HG02943 (cell line): ENCODE data around the gene CPNE4.

Source experiments
- ATAC-seq: cut with Tn5 transposase; IDR thresholded peaks from one replicate; pipeline ENCODE4 v1.9.1; 2021; ENCODE audit warnings: mild to moderate bottlenecking, low read depth, moderate library complexity; ENCODE audit not compliant: unreplicated experiment

Gene CPNE4

GRCh38 chr3:131549340-131549739 is 485.5 kb downstream of the CPNE4 start:
- no peak for ATAC-seq

DNA sequence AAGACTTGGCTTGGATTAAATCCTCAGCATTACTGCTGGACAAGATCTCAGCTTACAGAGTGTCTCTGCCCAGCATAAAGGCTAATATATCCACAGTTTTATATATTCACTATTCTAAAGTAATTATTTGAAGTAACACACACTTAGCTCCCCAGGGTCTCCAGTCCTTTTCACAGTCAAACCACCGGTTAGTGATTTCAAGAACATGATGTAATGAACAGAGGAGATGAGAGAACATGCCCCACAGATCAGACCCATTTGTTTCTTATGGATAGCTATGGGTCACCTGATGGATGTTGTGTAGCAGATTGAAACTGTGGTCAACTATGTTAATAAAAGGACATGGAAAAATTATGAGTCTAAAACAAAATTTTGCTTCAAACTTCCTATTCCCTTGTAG is 487.2 kb downstream of the CPNE4 start:
- no peak for ATAC-seq

DNA sequence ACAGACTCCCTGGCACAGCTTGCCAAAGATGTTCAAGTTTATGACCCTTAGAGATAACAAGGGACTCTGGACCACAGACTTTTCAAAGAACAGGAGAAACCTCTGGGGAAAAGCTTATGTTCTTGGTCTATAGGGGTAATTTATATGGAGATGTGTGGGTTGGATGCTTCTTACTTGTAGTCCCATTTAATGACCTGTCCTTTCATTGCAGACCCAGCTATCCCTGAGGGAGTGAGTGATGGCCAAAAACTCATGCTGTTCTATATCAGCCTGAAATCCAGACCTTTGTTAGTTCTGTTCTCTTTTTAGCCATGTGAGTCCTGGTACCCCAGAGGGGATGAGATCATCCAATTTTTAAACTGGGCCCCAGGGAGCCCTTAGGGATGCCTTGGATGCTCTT is 488.4 kb downstream of the CPNE4 start:
- no peak for ATAC-seq

GRCh38 chr3:131544557-131544956 is 490.3 kb downstream of the CPNE4 start:
- no peak for ATAC-seq

GRCh38 chr3:131543714-131544113 is 491.1 kb downstream of the CPNE4 start:
- no peak for ATAC-seq

DNA sequence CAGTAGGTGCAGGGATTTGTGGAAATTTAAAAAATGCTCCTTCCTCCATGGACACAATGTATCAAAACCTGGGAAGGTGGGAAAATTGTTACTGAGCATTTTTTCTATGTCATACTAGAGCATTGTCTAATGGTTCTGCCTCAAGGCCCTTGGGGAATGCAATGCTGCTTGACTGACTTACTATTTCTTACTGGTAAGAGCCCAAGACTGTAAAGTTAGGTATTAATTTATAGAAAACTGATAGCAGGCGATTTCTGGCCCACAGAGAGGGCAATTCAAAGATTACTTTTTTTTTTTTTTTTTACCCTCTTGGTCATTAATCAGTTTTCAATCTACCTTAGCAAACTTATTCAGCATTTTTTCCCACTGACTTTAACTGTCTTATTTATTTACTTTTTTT is 493.5 kb downstream of the CPNE4 start:
- no peak for ATAC-seq

- no peak for ATAC-seq
These were observed 494.0 kb downstream of the CPNE4 start for GRCh38 chr3:131540821-131541220.

DNA sequence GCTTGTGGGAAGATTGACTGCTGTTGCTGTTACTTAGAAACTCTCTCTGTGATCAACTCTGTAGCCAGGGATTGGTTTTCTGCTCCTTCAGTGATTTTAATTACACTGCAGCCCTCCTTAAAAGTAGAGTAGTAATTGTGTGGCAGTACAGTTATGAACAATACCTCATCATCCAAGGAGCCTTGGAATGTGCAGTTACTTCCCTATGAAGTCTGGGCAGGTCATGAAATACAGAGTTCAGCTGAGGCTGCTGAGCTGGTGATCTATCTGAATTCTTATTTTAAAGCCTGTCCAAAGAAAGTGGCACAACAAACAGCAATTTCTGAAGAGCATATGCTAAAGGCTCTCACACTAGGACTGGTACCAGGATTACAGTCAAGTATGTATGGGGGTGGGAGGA is 494.7 kb downstream of the CPNE4 start:
- ATAC-seq, result no peak

DNA sequence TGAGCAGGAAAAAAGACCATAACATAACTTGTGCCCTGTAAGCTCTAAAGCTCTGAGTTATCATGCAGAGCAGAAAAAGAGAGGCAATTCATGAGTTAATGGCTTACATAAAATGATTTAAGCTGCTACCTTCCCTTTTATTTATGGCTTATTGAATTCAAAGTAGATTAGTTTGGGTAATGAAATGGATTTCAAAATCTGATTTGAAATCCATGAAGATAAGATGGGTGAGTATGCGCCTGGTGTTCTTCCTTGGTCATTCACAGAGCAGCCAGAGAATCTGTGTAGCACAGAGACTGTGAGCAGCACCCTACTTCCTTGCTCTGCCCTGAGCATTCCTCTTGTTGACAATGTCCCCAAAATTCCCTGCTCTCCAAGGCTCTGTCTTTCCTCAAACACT is 495.8 kb downstream of the CPNE4 start:
- ATAC-seq, result no peak

- no peak for ATAC-seq
These were observed 497.3 kb downstream of the CPNE4 start for GRCh38 chr3:131537531-131537930.

- no peak for ATAC-seq
These were observed 499.2 kb downstream of the CPNE4 start for GRCh38 chr3:131535596-131535995.

- ATAC-seq, result no peak
These were observed 499.7 kb downstream of the CPNE4 start for GRCh38 chr3:131535131-131535530.

GRCh38 chr3:131532645-131533044 is 502.2 kb downstream of the CPNE4 start:
- no peak for ATAC-seq

DNA sequence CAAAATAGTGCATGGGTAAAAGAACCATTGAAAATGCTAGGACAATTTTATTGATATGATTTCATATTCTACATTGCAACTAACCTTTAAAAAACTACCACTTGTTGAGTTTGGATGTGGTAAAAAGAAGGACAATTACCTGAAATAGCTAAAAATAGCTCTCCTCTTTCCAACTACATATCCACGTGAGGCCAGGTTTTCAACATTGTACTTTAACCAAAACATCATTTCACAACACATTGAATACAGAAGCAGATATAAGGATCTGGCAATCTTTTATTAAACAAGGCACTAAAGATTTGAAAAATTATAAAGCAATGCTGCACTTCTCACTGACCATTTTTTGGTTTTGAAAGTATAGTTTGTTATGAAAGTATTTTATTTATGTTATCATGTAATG is 504.0 kb downstream of the CPNE4 start:
- ATAC-seq, result no peak

GRCh38 chr3:131530388-131530787 is 504.4 kb downstream of the CPNE4 start:
- ATAC-seq, result no peak

- ATAC-seq, result no peak
These were observed 507.9 kb downstream of the CPNE4 start for GRCh38 chr3:131526801-131527347.

DNA sequence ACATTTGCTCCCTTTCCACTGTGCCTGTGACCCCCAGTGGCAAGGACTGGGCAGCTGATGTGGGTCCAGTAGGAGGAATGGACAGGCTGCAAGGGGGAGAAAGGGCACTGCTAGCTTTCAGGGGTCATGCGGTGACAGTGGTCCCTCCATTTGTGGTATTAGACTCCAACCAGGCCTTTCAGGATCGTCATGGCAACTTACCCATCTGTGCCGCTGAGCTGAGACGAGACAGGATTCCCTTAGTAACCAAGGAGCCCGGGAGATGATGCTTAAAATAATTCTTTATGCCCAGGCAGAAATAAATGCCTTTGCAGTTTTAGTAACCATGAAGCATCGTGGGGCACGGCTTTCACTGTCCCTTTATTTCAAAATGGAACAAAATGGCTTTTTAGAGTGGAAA is 516.1 kb downstream of the CPNE4 start:
- no peak for ATAC-seq

GRCh38 chr3:131505421-131505820 is 529.4 kb downstream of the CPNE4 start:
- no peak for ATAC-seq

DNA sequence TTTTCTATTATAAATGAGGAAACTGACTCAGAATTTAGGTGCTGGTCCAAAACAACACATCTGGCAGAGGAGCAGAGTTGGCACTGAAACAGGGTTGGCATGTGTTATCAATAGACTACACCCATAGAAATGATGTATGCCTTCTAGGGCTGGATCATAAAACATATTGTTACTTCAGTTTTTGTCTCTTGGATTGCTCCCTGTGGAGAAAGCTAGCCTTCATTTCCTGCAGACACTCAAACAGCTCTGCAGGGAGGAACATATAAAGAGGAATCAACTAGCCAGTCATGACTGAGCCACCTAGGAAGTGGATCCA is 531.5 kb downstream of the CPNE4 start:
- no peak for ATAC-seq

DNA sequence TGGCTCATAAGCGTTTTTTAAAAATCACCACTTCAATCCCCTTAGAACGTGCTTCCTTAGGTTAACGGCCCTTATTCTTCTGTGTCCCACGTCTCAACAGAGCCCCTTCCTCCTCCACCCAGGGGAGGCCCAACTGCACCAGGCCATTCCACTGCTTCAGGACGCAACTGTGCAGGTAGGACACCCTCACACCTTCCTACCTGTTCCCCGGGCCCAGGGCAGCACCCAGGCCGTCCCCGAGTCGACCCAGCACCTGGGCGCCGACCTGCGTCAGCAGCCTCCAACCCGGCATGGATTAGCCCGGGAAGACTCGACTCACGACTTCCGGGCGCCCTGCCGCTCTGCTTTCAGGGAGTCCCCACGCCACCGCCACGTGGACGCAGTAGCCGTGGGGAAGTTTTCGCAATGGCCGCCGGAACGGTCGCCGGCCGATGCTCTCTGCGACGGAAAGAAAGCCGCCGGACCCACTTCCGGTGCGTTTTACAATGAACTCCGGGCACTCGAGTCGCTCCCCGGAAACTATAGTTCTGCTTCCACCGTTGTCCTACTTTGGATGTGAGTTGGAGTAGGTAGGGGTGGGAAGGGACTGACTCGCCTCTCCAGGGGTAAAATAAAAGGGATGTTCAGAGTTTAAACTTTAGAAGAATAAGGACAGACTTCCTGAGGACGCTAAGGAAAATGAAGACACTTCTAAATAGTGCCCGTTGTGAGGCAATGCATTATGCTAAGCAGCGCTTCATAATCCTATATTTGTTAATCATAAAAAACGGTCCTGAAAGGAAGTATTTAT is 532.1 kb downstream of the CPNE4 start, which contains the start of gene MRPL3:
Gene MRPL3 (minus strand): TSS at position 442 of the 790 bp plus-strand sequence. CDS start 150 bp downstream, at position 292.
- peak; percentile 98 for ATAC-seq

DNA sequence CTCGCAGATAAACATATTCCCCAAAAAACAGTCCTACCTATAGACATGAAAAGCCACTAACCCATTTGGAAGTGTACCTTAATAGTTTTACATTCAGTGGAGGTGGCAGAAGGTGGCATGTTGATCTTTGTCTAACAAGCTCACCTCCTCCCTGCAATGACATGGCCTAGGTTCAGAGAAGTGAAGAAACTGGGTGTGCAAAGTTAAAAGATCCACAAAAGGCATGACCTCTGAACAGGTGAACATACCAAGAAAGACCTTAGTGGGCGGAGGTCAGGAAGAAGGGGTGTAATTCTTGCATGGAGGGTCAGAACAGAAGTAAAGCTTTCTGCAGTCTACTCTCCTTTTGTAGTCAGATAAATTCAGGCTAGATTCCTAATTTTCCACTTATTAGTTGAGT is 532.9 kb downstream of the CPNE4 start:
- ATAC-seq, result no peak

- no peak for ATAC-seq
These were observed 540.1 kb downstream of the CPNE4 start for GRCh38 chr3:131494706-131495105.
